Fibroblast of gingiva (primary cell): Measurements from ENCODE around the gene KLHL25.
A peak's percentile ranks its signal among the peaks of the same experiment; 100 is the strongest.
"Not testable (repeated sequence)": the region's sequence is repeated elsewhere in the genome, so short reads cannot be mapped to it uniquely, and the experiment has no call there.

Source experiments
- DNase-seq: peaks from one replicate; pipeline ENCODE4 v3.0.0-alpha.2; 2011; ENCODE audit warnings: low read depth

KLHL25 gene

DNA sequence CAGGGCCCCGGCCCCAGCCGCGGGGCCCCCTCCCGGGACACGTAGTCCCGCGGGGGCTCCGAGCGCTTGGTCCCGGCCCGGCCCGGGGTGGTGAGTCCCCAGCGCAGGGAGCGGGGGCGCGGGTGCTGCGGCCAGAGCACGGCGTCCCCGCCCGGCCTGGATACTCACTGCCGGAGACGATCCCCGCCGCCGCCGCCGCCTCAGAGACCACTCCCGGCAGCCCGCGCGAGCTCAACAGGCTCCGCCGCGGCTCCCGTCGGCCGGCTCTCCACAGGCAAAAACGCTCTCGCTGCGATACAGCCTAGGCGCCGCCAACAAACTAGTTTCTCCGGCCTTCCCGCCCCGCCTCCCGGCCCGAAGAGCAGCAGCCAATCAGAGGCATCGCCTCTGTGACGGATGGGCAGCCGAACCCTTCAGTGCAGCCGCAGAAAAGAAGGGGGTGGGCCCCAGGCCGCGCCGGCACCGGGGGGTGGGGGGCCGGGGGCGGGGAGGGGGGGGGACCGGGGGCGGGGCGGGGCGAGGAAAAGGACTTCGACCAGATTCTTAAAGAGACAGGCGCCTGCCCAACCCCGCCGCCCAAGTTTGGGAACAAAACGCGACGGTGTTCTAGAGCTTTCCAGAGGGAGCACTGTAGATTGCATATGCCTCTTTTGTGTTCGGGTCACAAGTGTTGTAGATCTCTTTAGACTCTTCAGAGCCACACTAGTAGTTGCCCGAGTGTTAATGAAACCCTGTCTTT lies at the start of gene KLHL25:
Gene KLHL25 (minus strand): TSS at position 328 of the 739 bp plus-strand sequence. CDS start 25,115 bp downstream, outside the sequence.
- DNase-seq = peak; percentile 93

GRCh38 chr15:85840802-85841152 lies 46.1 kb upstream of the KLHL25 start:
- DNase-seq = no peak

DNA sequence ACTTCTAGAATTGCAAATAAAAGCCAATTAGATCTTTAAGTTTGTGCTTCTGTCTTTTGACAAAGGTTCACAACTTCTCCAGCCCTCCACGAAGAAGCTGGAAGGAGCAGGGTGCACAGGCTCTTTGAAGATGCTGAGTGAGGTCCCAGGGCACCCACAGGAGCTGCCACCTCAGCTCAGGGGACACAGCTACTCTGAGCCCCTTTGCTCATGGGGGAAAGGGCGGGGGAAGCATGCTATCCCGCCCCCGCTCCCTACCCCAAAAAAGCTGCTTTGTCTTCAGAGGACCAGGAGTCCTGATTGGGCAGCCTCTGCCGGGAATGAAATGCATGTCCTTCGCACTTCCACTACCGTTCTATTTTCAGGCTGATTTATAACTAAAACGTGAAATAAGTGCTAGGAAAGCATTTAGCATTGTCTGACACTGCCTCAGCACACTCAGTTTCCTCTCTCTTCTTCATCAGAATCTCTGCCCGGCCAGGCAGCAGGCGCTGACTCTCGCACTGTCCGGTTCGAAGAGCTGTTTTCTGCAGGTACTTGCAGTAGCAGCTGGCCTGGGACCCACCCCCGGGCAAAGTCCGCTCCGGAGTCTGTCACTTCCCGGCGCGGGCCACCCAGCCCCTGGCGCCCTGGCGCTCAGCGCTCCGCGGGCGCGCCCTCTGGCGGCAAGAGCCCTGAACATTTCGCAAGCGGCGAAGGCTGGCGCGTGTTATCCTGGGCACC lies 45.5 kb upstream of the KLHL25 start:
- peak; percentile 41 for DNase-seq

- no peak for DNase-seq
Observed at GRCh38 chr15:85839643-85840042, 44.9 kb upstream of the KLHL25 start.

GRCh38 chr15:85838655-85839054 lies 43.9 kb upstream of the KLHL25 start:
- DNase-seq = no peak

GRCh38 chr15:85837881-85838280 lies 43.2 kb upstream of the KLHL25 start:
- DNase-seq = no peak

DNA sequence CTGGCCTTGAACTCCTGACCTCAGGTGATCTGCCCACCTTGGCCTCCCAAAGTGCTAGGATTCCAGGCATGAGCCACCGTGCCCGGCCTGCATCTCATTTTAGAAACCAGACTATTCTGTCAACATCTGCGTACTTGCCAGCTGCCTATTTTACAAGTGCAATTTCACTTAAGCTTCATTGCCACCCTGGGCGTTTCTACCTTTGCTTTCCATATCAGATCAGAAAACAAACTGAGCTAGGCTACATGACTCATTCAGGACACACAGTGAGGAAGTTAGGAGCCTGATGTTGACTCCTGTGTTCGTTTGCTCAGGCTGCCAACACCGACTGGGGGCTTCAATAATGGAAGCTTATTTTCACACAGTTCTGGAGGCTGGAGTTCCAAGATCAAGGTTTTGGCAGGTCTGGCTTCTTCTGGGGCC lies 42.3 kb upstream of the KLHL25 start:
- no peak for DNase-seq

DNA sequence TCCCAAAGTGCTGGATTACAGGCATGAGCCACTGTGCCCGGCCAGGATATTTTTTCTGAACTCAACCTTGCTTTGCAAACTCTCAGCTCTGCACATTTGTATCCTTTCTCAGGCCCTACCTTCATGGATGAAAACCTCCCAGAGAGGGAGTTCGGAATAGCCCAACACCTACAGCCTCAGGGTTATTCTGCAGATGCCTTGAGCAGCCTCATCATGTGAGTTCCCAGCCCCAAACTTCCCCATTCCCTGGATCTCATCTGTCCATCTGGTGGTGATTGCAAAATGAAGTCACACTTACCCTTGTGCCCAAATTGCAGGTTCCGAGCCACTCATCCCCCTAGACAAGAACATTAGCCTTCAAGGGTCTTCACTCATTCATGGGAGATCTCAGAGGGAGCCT lies 39.9 kb upstream of the KLHL25 start:
- no peak for DNase-seq

DNA sequence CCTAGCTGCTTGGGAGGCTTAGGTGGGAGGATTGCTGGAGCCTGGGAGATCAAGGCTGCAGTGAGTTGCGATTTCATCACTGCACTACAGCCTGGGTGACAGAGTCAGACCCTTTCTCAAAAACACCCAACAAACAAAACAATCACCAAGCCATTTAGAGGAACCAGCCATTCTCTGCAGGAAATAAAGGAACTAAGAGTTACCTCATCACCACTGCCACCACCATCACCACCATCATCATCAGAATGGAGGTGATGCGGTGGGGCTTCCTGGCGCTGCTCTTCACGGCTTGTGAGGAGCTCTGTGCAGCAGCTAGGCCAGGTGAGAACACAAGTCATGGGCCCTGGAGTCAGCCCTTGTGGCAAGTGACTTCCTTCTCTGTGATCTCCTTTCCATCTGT lies 37.7 kb upstream of the KLHL25 start:
- DNase-seq = no peak

DNA sequence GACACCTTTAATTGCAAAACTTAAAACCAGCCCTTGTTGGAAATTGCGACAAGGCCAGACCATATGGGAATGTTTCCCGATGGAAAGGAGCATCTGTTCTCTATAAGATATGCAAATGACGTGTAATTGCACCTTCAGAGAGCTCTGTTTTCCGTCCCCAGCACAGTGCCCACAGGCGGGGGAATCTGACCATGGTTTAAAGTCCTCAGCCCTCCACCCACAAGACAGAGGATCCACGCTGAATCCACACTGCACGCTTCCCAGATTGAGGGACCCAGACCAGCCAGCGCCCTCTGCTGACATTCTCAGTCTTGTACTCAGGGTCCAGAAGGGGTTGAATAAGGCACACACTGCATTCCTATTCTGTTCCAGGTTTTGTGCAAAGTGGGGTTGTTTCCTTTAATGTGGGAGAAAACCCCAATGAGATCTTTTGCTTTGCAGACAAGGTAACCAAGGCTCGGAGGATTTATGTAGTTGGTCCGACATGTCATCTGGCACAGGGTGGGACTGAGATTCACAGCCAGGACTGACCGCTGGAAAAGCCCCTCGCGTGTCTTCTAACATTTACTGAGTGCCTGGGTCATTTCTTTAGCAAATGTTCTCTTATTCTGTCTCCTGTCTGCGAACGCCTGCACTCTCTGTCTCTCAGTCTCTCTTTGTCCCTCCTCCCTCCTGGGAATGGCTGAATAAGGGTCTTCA lies 36.8 kb upstream of the KLHL25 start:
- DNase-seq = peak; percentile 60

DNA sequence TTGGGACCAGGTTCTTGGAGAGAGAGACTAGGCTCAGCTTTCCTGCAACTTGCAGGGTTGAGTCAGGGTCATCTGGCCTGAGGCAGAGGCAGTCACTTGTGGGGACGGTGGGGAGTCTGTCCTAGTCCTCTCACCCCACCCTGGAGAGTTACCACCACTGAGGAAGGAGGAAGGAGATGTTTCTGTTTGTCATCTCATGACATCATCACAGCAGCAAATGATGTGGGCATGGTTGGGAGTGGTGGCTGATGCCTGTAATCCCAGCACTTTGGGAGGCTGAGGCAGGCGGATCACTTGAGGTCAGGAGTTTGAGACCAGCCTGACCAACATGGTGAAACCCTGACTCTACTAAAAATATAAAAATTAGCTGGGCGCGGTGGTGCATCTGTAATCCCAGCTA lies 35.0 kb upstream of the KLHL25 start:
- not testable (repeated sequence) for DNase-seq

- DNase-seq = no peak
Observed at GRCh38 chr15:85828874-85829273, 34.1 kb upstream of the KLHL25 start.

DNA sequence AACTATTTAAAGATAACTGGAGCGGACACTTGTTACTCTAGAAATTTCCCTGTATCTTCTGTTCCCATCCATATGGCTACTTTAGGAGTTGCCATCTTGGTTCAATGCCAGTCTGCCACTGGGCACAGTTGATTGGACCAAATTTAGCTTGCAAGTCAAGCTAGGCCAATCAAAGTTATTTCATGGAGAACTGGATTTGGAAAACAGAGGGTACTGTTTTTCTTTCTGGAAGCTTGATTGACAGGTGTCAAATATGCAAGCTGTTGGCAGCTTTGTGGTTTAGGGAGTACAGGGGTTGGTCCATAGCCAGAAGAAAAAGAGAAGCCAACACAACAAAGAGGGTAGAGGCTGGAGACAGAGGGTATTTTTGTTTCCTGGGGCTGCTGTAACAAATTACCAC lies 33.4 kb upstream of the KLHL25 start:
- DNase-seq = no peak

DNA sequence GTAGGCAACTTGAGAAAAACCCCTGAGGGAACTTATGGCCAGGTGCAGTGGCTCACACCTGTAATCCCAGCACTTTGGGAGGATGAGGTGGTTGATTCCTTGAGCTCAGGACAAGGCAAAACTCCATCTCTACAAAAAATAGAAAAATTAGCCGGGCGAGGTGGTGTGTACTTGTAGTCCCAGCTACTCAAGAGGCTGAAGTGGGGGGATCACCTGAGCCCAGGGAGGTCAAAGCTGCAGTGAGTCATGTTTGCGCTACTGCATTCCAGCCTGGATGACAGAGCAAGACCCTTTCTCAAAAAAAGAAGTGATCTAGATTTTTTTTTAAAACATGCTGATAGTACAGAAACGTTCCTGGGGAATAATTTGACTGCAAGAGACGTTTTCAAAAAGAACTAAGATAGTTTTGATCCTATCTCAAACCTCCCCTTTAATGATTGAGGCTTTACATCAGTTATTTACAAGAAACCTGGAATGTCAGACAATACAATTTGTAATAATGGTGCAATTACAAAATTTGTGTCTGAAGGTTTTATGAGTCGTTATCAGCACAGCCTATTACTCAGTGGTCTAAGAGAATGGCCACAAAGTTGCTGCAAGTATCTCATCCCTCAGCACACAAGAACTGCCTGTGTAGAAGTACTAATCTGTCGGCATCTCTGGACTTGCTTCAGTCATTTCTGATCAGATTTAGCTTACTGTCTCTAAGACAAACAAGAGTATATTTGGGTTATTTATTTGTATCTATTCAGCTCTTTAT lies 32.2 kb upstream of the KLHL25 start:
- DNase-seq = no peak

DNA sequence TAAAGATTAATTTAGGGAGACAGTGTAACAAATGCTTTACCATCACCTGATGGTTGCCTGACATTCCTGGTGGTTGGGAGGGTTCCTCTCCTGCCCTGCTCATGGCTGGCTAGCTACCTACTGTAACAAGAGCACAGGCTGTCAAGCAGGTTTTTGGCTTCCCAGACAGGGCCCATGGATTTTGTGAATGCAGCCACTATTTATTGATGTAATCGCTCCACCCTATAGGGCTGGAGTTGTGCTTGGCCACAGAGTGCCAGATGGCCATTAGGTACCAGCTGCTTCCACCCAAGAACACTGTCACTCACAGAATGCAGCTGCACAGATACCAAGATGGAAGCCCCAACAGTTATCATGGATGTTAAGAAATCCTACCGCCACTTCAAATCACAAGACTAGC lies 31.0 kb upstream of the KLHL25 start:
- no peak for DNase-seq

GRCh38 chr15:85825118-85825517 lies 30.4 kb upstream of the KLHL25 start:
- no peak for DNase-seq

DNA sequence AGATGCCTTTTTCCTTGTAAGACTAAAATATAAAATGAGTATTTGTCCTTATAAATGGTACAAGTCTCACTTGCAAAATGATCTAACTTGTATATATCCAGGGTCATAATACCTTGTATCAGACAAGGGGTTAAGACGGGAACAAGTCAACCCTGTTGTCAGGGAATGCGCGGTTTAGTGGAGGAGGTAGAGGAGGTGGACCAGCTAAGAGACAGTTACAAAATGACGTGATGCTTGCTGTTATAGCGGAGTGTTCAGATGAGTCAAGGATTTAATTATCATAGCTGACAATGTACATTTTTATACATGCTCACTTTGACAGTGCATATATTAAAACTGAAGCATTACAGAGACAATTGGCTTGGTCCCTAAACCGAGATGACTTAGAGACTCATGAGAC lies 26.8 kb upstream of the KLHL25 start:
- DNase-seq = no peak

DNA sequence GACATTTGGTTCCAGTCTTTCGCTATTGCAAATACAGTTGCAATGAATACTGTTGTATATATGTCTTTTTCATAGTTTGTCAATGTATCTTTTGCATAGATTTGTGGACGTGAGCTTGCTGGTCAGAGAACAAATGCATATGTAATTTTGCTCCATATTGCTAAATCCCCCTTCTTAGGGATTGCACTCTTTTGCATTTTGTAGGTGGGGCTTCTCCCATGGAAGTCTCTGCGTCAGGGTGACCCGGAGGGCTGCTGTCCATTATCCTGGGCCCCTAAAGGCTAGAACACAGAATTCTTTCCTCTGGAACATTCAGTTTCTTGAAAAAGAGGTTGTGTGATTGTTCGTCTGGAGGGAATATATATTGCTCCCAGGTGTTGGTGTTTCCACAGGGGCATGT lies 25.2 kb upstream of the KLHL25 start:
- no peak for DNase-seq

DNA sequence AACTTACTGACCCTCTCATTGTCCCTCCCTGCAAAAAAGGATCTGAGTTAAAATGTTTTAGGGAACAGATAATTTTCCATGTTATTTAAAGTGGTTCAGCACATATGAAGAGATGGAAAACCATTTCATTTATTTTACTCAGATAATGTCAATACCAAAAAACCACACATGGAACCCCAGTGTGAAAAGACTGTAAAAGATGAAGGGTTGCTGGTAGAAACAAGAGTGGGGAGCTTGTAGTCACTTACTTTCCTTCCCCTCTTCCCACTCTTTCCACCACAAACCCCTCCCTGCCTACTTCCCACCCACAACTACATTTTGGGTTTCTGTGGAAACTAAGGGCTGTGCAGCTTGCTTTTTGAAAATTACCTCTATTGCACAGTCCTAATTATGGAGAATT lies 18.5 kb upstream of the KLHL25 start:
- no peak for DNase-seq

DNA sequence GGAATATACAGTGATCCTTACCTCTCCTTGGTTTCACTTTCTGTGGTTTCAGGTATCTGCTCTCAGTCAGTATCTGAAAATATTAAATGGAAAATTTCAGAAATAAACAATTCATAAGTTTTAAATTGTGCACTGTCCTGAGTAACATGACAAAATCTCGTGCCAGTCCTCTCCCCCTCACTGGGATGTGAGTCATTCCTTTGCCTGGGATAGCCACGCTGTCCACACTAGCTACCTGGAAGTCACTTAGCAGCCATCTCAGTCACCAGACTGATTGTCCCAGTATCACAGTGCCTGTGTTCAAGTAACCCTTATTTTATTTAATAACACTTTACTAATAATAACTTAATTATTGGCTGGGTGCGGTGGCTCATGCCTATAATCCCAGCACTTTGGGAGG lies 15.3 kb upstream of the KLHL25 start:
- no peak for DNase-seq

GRCh38 chr15:85805420-85805819 lies 10.7 kb upstream of the KLHL25 start:
- DNase-seq = no peak

- DNase-seq = no peak
Observed at GRCh38 chr15:85804481-85805170, 9.9 kb upstream of the KLHL25 start.
